OCI-LY1 (cell line): ENCODE measurements around the gene ARHGEF17.

Experiments used
- H2AFZ ChIP-seq: fragments of 200-600 bp; sonication (generic), shearing (Covaris generic); 2 replicates; pipeline ENCODE4 v1.6.0; 2014; ENCODE audit warnings: antibody characterized with exemption, mild to moderate bottlenecking, low read length
- H3F3A ChIP-seq: fragments of 200-600 bp; sonication (generic), shearing (Covaris generic); 2 replicates; pipeline ENCODE4 v1.6.0; 2014; ENCODE audit warnings: mild to moderate bottlenecking, antibody characterized with exemption, low read length, moderate library complexity; ENCODE audit not compliant: insufficient read depth
- H3K27ac ChIP-seq: fragments of 200-600 bp; sonication (generic); 2 replicates; pipeline ENCODE4 v1.5.1; 2014; ENCODE audit warnings: low read length, mixed run types, mild to moderate bottlenecking, low read depth; ENCODE audit not compliant: poor library complexity, severe bottlenecking
- H3K27me3 ChIP-seq: fragments of 200-600 bp; sonication (generic); 2 replicates; pipeline ENCODE4 v1.6.0; 2014; ENCODE audit warnings: antibody characterized with exemption, mild to moderate bottlenecking, low read length, moderate library complexity; ENCODE audit not compliant: insufficient read depth
- H3K36me3 ChIP-seq: fragments of 200-600 bp; sonication (generic); 2 replicates; pipeline ENCODE4 v1.6.1; 2014; ENCODE audit warnings: mild to moderate bottlenecking, antibody characterized with exemption, low read length, moderate library complexity, mixed read lengths; ENCODE audit not compliant: insufficient read depth
- H3K4me1 ChIP-seq: fragments of 200-600 bp; sonication (generic); 2 replicates; pipeline ENCODE4 v1.5.1; 2014; ENCODE audit warnings: mild to moderate bottlenecking, low read length, moderate library complexity; ENCODE audit not compliant: insufficient read depth, severe bottlenecking
- H3K4me2 ChIP-seq: fragments of 200-600 bp; sonication (generic), shearing (Covaris generic); 2 replicates; pipeline ENCODE4 v1.6.1; 2014; ENCODE audit warnings: low read length
- H3K4me3 ChIP-seq: fragments of 200-600 bp; sonication (generic); 2 replicates; pipeline ENCODE4 v1.5.1; 2014; ENCODE audit warnings: low read length, low read depth, mild to moderate bottlenecking, mixed read lengths; ENCODE audit not compliant: poor library complexity, severe bottlenecking
- H3K79me2 ChIP-seq: fragments of 200-600 bp; shearing (Covaris generic); 2 replicates; pipeline ENCODE4 v1.6.1; 2016; ENCODE audit warnings: mixed run types, low read length, mixed read lengths; ENCODE audit not compliant: insufficient read depth
- H3K9ac ChIP-seq: fragments of 200-600 bp; sonication (generic), shearing (Covaris generic); 2 replicates; pipeline ENCODE4 v1.6.1; 2014; ENCODE audit warnings: mild to moderate bottlenecking, low read length, mixed read lengths
- H3K9me2 ChIP-seq: fragments of 200-600 bp; sonication (generic), shearing (Covaris generic); 2 replicates; pipeline ENCODE4 v1.6.1; 2014; ENCODE audit warnings: low read depth, mild to moderate bottlenecking, low read length, mixed read lengths
- H3K9me3 ChIP-seq: fragments of 200-600 bp; shearing (Covaris generic); 2 replicates; pipeline ENCODE4 v1.6.1; 2014; ENCODE audit warnings: low read length, mixed read lengths
- H4K20me1 ChIP-seq: fragments of 200-600 bp; sonication (generic), shearing (Covaris generic); 2 replicates; pipeline ENCODE4 v1.6.0; 2016; ENCODE audit warnings: mild to moderate bottlenecking, low read length; ENCODE audit not compliant: insufficient read depth
- CTCF ChIP-seq: fragments of 200-600 bp; sonication (generic), shearing (Covaris generic); IDR thresholded peaks from 2 replicates; pipeline ENCODE4 v1.5.1; 2017; ENCODE audit warnings: mild to moderate bottlenecking, antibody characterized with exemption, low read length, moderate library complexity, mixed read lengths
- EZH2 ChIP-seq: fragments of 200-600 bp; sonication (generic), shearing (Covaris generic); IDR thresholded peaks from 2 replicates; pipeline ENCODE4 v1.8.0; 2017; ENCODE audit warnings: borderline replicate concordance, mixed run types, mild to moderate bottlenecking, antibody characterized with exemption, low read length, moderate library complexity, mixed read lengths

Gene ARHGEF17

GRCh38 chr11:73307323-73308002 is 613 bp upstream of the ARHGEF17 start:
- peak overlapping the region; percentile 83 for H3K4me3 ChIP-seq

GRCh38 chr11:73308961-73309919 is 1.2 kb downstream of the ARHGEF17 start:
- Histone ChIP-seq H3K27me3 (no peaks in the 10 kb centered on the region), H3K79me2 (no peaks in the 10 kb centered on the region), H2AFZ (no peak overlapping the region), H3K9ac (no peak overlapping the region), H4K20me1 (no peaks in the 10 kb centered on the region), H3K27ac (no peak overlapping the region), H3K9me2 (no peaks in the 10 kb centered on the region), H3K36me3 (no peaks in the 10 kb centered on the region), H3K4me3 (no peak overlapping the region), H3K4me2 (no peak overlapping the region), H3F3A (no peaks in the 10 kb centered on the region), H3K4me1 (peaks cover 14% of the 10 kb centered on the region), H3K9me3 (no peaks in the 10 kb centered on the region)
- TF ChIP-seq CTCF (no peak), EZH2 (no peak)

More at GRCh38 chr11:73307323-73308002, 613 bp upstream of the ARHGEF17 start:
- Histone ChIP-seq H3K9me2 (no peaks in the 10 kb centered on the region), H3K79me2 (no peaks in the 10 kb centered on the region), H3K4me2 (peak overlapping the region; percentile 98), H3K4me1 (peaks cover 14% of the 10 kb centered on the region), H3K27me3 (no peaks in the 10 kb centered on the region), H3K27ac (no peak overlapping the region), H3K36me3 (no peaks in the 10 kb centered on the region), H3F3A (no peaks in the 10 kb centered on the region), H3K9ac (peak overlapping the region; percentile 56), H3K9me3 (no peaks in the 10 kb centered on the region), H2AFZ (no peak overlapping the region; the same call in 1 of the 2 replicates), H4K20me1 (no peaks in the 10 kb centered on the region)
- peak; percentile 94 for TF ChIP-seq CTCF
- TF ChIP-seq EZH2, result no peak

- no peaks in the 10 kb centered on the region for H3K79me2 ChIP-seq
- H3K9ac ChIP-seq, result no peak overlapping the region
- H3K4me3 ChIP-seq, result no peak overlapping the region
- H3K27me3 ChIP-seq, result no peaks in the 10 kb centered on the region
- no peaks in the 10 kb centered on the region for H3K36me3 ChIP-seq
- H3F3A ChIP-seq, result no peaks in the 10 kb centered on the region
- no peaks in the 10 kb centered on the region for H3K9me3 ChIP-seq
- TF ChIP-seq CTCF (no peak), EZH2 (no peak)
- no peak overlapping the region for H3K4me2 ChIP-seq
- H3K9me2 ChIP-seq, result no peaks in the 10 kb centered on the region
- H3K4me1 ChIP-seq, result peaks cover 14% of the 10 kb centered on the region
- no peak overlapping the region for H2AFZ ChIP-seq
- H4K20me1 ChIP-seq, result no peaks in the 10 kb centered on the region
- no peak overlapping the region for H3K27ac ChIP-seq
These were observed 2.0 kb downstream of the ARHGEF17 start for GRCh38 chr11:73310076-73310475.
